Activated CD8-positive, alpha-beta memory T cell treated with anti-CD3 and anti-CD28 coated beads, Interleukin-2, amount 50 U/mL, for 24 hours (primary cell): ENCODE results near the gene FHIT.
"Not testable (repeated sequence)": the region's sequence is repeated elsewhere in the genome, so short reads cannot be mapped to it uniquely, and the experiment has no call there.

ENCODE experiments used
- DNase-seq: peaks from one replicate; pipeline ENCODE4 v3.0.0-alpha.2; 2020; ENCODE audit errors: extremely low read depth

Gene FHIT

DNA sequence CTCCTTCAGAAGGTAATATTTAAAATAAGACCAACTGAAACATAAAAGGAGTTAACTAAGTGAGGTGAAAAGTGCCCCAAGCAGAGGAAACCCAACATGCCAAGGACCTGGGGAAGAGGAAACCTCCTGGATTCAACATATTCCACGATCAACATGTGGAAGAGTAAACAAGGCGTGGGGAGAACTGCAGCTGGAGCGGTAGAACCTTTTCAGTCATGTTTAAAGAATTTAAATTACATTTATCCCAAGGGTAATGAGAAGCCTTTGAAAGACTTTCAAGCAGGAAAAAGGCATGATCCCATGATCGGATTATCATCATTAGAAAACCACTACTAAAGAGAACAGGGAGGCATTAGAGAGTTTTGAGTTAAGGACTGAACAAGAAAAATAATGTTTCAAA lies 330.7 kb downstream of the FHIT start:
- DNase-seq = no peak

DNA sequence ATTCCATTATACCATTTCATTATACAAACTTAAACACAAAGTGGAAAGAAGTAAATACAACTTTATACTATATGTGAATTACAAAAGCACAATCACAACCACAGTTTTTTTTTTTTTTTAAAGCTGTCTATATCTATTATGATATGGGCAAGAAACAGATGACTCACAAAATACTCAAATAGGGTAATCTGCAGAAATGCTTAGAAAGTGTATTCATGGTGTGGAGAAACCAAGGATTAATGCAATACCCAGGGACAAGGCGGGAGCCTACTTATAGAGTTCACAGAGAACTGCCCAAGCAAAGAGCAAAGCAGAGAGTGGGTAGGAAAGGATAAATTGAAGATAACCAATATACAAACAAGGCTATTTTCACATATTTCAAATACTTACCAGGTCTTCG lies 332.0 kb downstream of the FHIT start:
- no peak for DNase-seq

DNA sequence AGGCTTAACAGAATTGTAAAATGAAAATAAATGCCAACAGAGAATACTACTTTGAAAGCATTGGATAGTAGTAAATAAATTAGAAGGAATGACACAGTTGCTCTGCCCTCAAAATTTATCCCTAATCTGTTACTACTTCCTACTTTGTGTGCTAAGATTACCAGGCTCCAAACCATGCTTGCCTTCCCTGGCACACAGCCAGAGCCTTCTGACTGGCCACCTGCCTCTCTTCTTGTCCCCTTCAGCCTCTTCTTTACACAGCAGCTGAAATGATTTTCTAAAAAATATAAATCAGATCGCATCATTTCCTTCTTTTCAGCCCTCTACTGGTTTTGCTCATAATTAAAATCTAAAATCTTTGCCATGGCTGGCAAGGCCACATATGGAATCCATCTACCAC lies 334.1 kb downstream of the FHIT start:
- no peak for DNase-seq

DNA sequence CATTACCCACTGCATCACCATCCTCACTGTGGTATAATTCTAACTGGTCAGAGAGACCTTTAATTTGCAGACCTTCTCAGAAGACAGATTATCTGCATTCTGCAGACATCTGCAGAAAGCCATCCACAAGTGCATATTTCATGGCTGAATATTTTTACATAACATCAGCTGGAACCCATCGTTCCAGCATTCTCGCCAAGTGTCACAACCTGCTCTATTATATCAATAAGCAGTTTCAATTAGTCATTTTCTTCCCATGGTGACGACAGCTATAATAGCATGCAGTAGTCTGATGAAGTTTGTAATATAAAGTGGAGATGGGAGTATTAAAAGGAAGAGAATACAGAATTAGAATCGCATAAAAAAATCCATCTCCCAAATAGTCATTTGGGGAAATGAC lies 334.7 kb downstream of the FHIT start:
- DNase-seq = no peak

DNA sequence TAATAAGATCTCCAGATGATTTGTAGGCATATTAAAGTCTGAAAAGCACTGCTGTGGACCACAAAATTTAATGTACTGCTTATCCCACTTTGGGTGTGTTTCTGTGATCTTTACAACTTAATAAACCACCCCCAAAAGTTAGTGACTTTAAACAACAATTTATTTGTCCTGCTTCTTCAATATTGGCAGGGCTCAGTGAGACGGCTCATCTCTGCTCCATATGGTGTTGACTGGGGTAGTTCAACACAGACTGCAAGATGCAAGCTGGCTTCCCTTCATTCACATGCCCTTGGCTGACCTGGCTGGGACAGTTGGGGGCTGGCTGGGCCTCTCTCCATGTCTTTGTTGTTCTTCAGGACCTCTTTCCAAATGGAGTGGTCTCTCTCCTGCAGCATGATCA lies 337.8 kb downstream of the FHIT start:
- DNase-seq = no peak

DNA sequence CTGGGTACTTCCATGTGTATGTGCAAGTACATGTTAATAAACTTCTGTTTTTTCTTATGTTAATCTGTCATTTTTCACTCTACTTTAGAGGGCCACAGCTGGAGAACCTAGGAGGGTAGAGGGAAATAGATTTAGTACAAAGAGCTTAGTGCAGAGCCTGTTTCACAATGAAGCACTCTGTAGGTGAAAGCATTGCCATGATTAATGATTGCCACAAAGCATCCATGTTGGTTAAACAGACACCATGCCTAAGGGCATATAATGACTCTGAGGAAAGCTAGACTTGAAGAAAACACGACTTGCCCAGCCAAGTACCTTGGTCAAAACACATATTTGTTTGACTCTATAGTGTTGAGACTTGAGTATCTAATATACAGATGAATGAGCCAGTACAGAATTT lies 338.4 kb downstream of the FHIT start:
- no peak for DNase-seq

DNA sequence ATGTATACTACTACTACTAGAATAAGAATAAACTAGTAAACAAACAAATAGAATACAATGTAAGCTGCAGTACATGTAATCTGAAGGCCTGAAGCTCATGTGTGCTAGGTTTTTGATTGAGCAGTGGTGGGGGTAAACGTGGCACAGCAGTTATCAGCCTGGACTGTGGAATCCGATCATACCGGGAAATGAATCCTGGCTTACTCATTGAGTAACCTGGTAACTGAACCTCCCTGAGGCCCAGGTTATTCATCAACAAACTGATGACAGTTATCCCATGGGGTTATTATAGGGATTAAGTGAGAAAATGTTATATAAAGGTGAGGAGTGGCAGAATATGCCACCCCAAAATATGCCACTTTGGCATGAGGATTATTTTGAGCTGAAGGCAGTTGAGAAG lies 339.1 kb downstream of the FHIT start:
- DNase-seq = no peak

DNA sequence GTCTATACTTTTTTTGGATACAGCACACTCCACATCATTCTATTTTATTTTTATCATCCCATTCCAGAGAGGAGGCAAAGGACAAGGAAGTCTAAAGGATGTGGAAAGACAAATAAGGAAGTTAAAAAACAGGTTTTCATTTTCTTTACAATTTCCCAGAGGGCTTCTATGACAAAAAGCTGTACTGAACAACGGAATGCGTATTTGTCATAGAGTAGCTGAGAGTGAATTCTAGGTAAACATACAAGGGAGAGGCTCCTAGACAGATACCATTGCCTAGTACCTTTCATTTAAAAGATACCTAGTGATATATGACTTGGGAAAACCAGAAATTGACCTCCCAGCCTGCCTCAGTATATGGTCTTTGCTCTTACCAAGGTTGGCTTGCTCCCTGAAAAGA lies 341.7 kb downstream of the FHIT start:
- no peak for DNase-seq

DNA sequence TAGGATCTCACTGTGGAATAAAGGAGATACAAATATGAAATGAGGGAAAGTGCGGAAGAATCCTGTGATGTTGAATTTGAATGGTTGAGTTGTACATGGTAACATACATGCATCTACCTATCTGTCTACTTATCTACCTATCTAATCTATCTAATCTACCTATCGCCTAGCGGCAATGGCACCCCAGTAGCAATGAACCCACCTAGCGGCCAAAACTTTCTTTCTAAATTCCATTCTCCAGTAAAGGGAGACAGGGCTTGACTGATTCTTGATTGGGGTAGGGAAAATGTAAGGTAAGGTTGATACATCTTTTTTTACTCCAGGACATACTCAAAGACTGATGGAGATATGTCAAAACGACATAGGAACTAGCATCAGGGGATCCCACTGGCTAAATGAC lies 345.0 kb downstream of the FHIT start:
- no peak for DNase-seq

DNA sequence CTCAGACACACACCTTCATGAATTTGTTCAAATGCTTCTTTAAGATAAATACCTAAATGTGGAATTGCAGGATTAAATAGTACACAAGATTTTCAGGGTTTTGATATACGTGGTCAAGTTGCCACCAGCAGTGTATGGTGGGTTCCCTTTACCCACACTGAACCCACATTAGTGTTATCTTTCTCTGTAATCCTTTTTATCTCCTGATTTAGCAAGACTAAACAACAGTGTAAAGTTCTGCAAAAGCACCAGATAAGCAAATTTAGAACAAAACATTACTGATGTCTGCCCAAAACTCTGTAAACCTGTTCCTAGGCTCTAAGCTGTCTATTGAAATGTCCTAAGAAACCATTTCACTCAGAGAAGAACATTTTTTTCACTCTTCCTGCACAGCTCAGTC lies 352.9 kb downstream of the FHIT start:
- DNase-seq = no peak

DNA sequence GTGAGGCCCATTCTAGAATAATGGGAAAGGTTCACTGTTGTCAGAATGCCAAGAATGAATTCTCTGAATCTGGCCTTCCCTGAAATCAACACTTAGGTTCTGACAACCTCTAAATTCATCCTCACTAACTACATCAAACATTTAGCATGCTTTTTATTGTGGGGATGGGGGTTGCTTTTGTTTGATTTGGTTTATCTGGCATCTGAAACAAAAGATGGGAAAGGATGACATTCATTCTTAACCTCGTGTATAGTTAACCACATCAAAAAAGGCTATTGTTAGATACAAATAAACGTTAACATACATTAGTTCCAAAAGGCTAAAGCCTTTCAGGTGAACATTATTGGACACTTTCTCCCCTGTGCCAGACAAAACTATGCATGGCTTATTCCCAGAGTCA lies 357.3 kb downstream of the FHIT start:
- DNase-seq = no peak

DNA sequence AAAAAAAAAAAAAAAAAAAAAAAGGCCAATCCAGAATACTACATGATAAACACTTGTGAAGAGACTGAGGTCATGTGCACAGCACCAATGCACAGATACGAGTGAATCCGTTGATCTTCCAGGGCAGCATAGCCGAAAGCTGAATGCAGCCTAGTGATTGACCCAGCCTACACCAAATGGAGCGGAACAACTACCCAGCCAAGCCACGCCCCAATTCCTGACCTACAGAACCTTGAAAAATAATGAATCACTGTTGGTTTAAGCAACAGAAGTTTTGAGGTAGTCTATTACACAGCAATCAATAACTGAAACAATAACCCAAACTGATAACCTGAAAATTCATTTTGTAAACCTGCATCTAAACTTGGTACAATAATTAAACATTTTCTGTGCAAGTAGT lies 361.0 kb downstream of the FHIT start:
- DNase-seq = no peak

DNA sequence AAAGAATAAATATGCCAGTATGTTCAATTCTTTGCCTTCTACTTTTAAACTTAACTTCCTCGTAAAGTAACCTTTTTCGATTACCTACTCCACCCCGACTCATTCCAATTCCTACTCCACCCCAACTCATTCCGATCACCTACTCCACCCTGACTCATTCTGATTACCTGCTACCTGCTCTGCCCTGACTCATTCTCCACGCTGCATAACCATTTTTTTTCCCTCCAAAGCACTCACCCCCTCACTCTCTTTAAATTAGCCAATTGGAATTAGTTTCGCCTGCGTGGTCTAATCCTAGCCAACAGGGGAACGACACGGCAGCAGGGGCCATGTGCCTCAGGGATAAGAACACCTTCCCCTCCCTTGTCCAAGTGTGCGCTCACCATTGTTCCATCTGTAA lies 362.3 kb downstream of the FHIT start:
- DNase-seq = not testable (repeated sequence)

DNA sequence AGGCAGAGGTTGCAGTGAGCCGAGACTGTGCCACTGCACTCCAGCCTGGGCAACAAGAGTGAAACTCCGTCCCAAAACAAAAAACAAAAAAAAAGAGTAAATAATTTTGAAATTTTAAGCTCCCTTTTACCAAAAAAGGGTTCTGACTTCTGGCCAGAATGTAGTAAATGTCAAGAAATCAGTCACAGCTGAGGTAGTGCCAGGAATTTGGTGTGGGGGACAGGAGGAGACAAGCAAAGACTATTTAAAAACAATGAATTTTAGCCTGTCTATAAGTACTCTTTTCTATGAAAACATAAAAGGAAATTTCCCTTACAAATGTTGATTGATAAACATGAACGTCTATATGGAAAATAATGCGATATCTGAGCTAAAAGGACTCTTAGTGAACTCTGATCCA lies 363.7 kb downstream of the FHIT start:
- DNase-seq = no peak

DNA sequence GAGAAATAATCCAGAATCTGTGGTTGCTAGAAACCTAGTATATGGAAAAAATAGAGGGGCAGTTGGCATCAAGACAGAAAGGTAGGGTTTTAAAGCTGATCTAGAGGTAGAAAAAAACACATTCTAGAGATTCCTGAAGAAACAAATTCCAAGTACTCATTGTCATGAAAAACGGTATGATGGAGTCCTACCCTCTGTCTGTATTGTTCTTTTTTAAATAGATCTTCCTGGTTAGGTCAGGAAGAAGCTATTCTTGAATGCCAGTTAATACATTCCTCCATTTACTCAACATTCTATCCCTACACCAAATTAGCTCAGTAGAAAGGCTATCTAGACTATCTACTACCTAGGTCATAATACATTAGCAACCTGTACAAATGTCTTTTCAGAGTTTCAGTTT lies 364.7 kb downstream of the FHIT start:
- no peak for DNase-seq

DNA sequence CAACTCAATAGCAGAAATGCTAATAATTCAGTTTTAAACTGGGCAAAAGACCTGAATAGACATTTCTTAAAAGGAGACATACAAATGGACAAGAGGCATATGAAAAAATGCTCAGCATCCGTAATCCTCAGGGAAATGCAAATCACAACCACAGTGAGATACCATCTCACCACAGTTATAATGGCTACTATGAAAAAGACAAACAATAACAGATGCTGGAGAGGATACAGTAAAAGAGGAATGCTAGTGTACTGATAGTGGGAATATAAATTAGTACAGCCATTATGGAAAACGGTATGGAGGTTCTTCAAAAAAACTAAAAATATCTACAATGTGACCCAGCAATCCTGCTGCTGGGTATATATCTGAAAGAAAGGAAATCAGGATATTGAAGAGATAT lies 367.2 kb downstream of the FHIT start:
- DNase-seq = no peak

DNA sequence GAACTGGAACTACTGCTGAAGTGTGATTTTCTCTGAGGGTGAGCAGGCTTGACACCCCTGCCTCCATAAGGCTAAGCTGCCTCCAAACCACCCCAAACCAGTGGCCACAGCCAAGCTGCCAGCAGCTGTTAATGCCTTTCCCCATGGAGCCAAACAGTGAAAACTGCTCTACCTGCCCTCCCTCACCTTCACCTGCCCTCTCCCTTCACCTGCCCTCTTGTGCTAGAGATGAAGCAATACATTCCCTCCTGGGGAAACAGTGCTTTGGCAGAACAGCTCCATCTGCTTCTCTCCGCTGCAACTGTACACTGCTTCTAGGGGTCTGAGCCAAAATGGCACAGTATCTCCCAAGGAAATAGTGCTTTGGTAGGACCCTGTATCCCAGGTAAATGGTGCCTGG lies 374.1 kb downstream of the FHIT start:
- no peak for DNase-seq

DNA sequence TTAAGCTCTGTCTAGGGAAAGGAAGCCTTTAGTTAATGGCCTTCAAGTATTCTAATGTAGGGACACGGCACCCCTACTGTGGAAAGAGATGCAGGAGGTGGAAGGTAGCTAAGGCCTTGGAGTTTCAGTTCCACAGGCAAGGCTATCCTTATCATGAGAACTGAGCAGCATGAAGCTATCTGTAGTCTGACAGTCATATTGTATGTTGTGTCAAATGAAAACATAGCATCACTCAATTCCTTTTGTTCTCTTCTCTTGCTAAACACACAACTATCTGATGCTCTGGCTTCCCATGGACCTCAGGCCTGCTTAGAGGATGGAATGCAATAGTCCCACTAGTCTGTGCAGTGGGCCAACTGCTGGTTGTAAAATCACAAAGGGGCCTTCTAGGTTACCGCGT lies 380.9 kb downstream of the FHIT start:
- DNase-seq = no peak

DNA sequence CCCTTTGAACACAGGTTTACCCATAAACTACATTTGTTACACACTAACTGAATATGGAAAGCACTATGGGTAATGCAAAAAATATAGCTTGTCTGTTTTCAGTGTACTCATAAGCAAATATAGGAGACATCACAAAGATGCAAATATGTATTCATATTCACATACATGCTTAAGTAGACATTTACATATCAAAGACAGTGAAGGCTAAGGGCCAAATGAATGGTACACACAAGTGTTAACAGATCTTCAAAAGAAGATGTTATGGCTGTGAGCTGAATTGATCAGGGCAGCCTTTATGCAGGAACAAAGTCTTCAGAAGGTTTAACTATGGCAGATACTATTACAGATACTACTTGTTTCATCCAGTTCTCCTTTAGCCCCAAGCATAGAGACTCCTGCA lies 384.1 kb downstream of the FHIT start:
- DNase-seq = no peak

DNA sequence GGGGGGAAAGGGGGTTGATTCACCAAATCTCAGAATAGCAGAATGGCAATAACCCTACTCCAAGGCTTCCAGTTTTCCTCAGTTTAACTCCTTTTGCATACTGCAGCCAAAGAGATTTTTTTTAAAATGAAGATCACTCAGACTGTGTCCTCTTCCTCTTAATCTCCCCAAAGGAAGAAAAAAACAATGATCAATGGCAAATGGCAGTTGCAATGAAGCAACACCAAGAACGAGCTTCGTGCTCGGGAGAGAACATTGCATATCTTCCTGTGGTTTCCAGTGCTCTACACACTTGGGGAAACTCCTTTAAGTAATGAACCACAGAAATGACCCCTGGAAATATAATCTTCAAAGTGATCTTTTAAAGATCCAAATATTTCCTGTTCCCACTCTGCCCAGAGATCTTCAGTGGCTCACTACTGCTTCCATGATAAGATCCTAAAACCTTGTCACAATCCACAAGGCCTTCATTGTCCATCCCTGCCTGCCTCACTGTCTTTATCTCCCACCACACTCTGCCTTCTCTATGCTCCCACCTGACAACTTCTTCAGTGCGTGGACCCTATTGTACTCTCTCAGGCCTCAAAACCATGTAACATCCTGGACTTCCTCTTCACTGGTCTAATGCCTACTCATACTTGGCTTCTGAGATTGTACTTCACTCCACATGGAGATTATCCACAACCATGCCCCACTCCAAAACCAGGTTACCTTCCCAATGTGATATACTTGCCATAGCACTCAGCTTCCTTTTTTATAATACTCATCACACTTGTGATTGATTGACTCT lies 394.8 kb downstream of the FHIT start:
- no peak for DNase-seq

DNA sequence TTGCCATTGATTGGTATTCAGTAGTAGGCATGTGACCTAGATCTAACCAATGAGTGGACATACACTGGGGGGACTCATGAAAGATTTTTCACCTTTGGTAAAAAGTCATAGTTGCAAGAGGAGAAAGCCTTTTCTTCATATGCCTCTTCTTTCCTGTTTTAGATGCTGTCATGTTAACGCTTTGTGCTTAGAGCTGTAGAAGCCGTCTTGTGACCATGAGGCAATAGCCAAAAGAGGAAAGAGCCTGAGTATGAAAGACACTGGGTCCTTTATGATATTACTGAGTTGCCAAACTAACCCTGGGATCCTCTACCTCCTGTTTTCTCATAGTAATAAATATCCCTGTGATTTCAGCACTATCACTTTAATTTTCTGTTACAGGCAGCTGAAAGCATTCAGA lies 396.0 kb downstream of the FHIT start:
- no peak for DNase-seq

DNA sequence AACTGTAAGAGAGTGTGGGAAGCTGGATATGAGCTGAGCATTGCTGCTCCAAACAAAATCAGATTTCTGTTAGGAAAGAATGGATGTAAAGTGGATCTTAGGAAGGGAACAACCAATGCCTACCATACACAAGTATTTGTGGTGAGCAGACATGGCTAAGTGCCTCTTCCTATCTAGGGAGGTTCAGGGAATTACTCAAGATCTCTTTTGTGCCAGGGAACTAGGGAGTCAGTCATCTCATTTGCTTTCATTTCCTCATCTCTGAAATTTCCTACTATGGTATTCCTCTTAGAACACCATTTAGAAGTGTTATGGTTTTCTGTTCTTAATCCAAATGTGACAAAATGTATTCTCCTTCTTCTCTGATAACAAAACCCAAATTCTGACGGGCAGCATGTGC lies 396.5 kb downstream of the FHIT start:
- DNase-seq = no peak

DNA sequence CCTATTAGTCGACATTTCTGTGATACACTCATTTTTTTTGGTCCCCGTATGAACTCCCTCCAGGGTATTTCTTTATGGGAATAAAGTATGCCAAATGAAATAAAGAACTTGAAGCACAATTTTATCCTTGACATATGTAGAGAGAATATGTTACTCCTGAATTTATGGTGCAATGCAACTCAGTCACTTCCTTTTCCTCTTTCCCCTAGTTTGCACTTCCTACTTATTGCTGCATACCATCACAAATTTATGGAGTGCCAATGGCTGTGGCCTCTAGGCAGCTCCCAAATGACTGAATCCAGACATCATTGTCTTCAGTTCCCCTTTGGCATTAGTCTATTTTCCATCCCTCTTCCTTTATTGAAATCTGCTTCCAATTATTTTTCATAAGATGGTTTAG lies 403.5 kb downstream of the FHIT start:
- no peak for DNase-seq

DNA sequence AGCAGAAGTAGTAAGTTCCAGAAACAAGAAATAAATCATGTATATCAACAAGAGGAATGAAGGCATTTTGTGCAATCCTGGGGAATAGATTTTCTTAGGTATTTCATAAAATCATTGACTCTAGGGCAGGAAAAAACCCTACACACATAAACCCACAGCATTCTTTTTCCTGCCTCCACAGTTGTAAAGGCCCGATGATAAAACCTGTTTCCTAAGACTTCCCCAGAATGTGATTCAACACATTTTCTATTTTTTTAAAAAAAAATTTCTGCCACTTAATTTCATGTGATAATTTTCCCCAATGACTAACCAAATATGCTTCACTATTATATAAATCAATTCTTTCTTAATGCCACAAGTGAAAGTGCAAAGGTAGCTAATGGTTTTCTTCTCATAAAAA lies 407.0 kb downstream of the FHIT start:
- no peak for DNase-seq
